Activated T-cell treated with anti-CD3 and anti-CD28 coated beads for 1 hour (primary cell): ENCODE measurements around the gene CDK18.

Experiments
- DNase-seq: peaks from one replicate; pipeline ENCODE4 v3.0.0-alpha.2; 2020; ENCODE audit warnings: low read depth

The CDK18 gene

GRCh38 chr1:205505076-205505729 is 734 bp downstream of the CDK18 start:
- DNase-seq, result no peak

- no peak for DNase-seq
These were observed 1.3 kb downstream of the CDK18 start for GRCh38 chr1:205505791-205506190.

- no peak for DNase-seq
These were observed 2.1 kb downstream of the CDK18 start for GRCh38 chr1:205506409-205507200.

- DNase-seq, result no peak
These were observed 3.8 kb downstream of the CDK18 start for GRCh38 chr1:205508227-205508714.

- DNase-seq, result no peak
These were observed 6.0 kb downstream of the CDK18 start for GRCh38 chr1:205510308-205510950.

GRCh38 chr1:205510951-205511330 is 6.5 kb downstream of the CDK18 start:
- no peak for DNase-seq

GRCh38 chr1:205512059-205513045 is 7.9 kb downstream of the CDK18 start:
- no peak for DNase-seq

- no peak for DNase-seq
These were observed 9.3 kb downstream of the CDK18 start for GRCh38 chr1:205513774-205514173.

GRCh38 chr1:205514211-205515142 is 10.0 kb downstream of the CDK18 start:
- no peak for DNase-seq

GRCh38 chr1:205515781-205516253 is 11.3 kb downstream of the CDK18 start:
- DNase-seq, result no peak

- DNase-seq, result no peak
These were observed 11.9 kb downstream of the CDK18 start for GRCh38 chr1:205516362-205516761.

- no peak for DNase-seq
These were observed 12.8 kb downstream of the CDK18 start for GRCh38 chr1:205517288-205517687.

- no peak for DNase-seq
These were observed 13.3 kb downstream of the CDK18 start for GRCh38 chr1:205517763-205518162.

GRCh38 chr1:205518661-205519540 is 14.4 kb downstream of the CDK18 start:
- no peak for DNase-seq

- DNase-seq, result no peak
These were observed 15.2 kb downstream of the CDK18 start for GRCh38 chr1:205519541-205520131.

GRCh38 chr1:205520709-205521108 is 16.2 kb downstream of the CDK18 start:
- DNase-seq, result no peak

GRCh38 chr1:205521686-205522085 is 17.2 kb downstream of the CDK18 start:
- DNase-seq, result no peak

GRCh38 chr1:205522692-205523091 is 18.2 kb downstream of the CDK18 start:
- DNase-seq, result no peak

GRCh38 chr1:205523261-205523890 is 18.9 kb downstream of the CDK18 start:
- no peak for DNase-seq
